Smooth muscle cell (in vitro differentiated cells): ENCODE data around the gene ALG9. TPM values are rescaled to one million over a fixed set of nuclear protein-coding genes. Genes with fewer than 3 reads are reported as not detected.

ENCODE experiments used
- DNase-seq: peaks from one replicate; lab custom pipeline; 2025; ENCODE audit not compliant: unreplicated experiment; lab: John Stamatoyannopoulos, UW
- H2AFZ ChIP-seq: fragments of 200-600 bp; sonication (generic); 2 replicates; pipeline ENCODE4 v1.6.0; 2016; ENCODE audit warnings: antibody characterized with exemption, low read depth, mild to moderate bottlenecking
- H3F3A ChIP-seq: fragments of 200-600 bp; sonication (generic); 2 replicates; pipeline ENCODE4 v1.6.0; 2017; ENCODE audit warnings: antibody characterized with exemption, low read depth
- H3K27ac ChIP-seq: fragments of 200-600 bp; sonication (generic); 2 replicates; pipeline ENCODE4 v1.5.1; 2016; ENCODE audit warnings: low read depth, mild to moderate bottlenecking
- H3K27me3 ChIP-seq: fragments of 200-600 bp; sonication (generic); 2 replicates; pipeline ENCODE4 v1.6.1; 2016; ENCODE audit warnings: low read depth, mild to moderate bottlenecking
- H3K36me3 ChIP-seq: fragments of 200-600 bp; sonication (generic); 2 replicates; pipeline ENCODE4 v1.5.1; 2016; ENCODE audit warnings: low read depth
- H3K4me1 ChIP-seq: fragments of 200-600 bp; sonication (generic); 2 replicates; pipeline ENCODE4 v1.5.1; 2016; ENCODE audit warnings: low read depth
- H3K4me2 ChIP-seq: fragments of 200-600 bp; sonication (generic); 2 replicates; pipeline ENCODE4 v1.6.0; 2016; ENCODE audit warnings: mild to moderate bottlenecking
- H3K4me3 ChIP-seq: fragments of 200-600 bp; sonication (generic); 2 replicates; pipeline ENCODE4 v1.5.1; 2016; ENCODE audit warnings: mild to moderate bottlenecking
- H3K79me2 ChIP-seq: fragments of 200-600 bp; sonication (generic); 2 replicates; pipeline ENCODE4 v1.6.0; 2016; ENCODE audit warnings: low read depth, mild to moderate bottlenecking
- H3K9ac ChIP-seq: fragments of 200-600 bp; sonication (generic); 2 replicates; pipeline ENCODE4 v1.6.0; 2016; ENCODE audit warnings: low read depth
- H3K9me3 ChIP-seq: fragments of 200-600 bp; sonication (generic); replicated peaks from 2 replicates; pipeline ENCODE4 v1.5.1; 2016; ENCODE audit warnings: low read depth
- H4K20me1 ChIP-seq: fragments of 200-600 bp; sonication (generic); 2 replicates; pipeline ENCODE4 v1.6.0; 2016; ENCODE audit warnings: low read depth
- CTCF ChIP-seq: fragments of 200-600 bp; sonication (generic); IDR thresholded peaks from 2 replicates; pipeline ENCODE4 v1.5.1; 2017; ENCODE audit warnings: borderline replicate concordance, mild to moderate bottlenecking, antibody characterized with exemption; ENCODE audit not compliant: insufficient read depth, poor library complexity, severe bottlenecking
- WGBS: methylation state at CpG from one replicate; pipeline ENCODE4 v1.1.7; 2016; ENCODE audit warnings: low lambda C conversion rate; 5-methylcytosine and 5-hydroxymethylcytosine counted together
- polyA plus RNA-seq: library from polyadenylated mRNA; unstranded; fragments of >200 nt; fragmentation: Nextera tagmentation; extraction: Ambion mirVana; gene quantifications from 2 replicates; pipeline ENCODE4 v1.2.1, GENCODE V29; 2016
- total RNA-seq: library from RNA; depleted of rRNA; stranded (reverse); fragments of >200 nt; gene quantifications from 2 replicates; pipeline ENCODE4 v1.2.3, GENCODE V29; 2014

ALG9 gene
- total RNA-seq (97.2 and 116 TPM in 2 replicates), polyA plus RNA-seq (70.5 and 73.2 TPM in 2 replicates)

- peak; percentile 35 for DNase-seq
- Histone ChIP-seq H3K4me2 (peak within 1 kb of the TSS; percentile 90), H3K27me3 (no peaks in the 10 kb centered on the region), H2AFZ (peak within 1 kb of the TSS; percentile 99), H3K4me1 (peaks cover 10% of the 10 kb centered on the region), H3K9ac (peak within 1 kb of the TSS; percentile 81), H3K79me2 (peaks cover 10% of the 10 kb centered on the region), H3F3A (no peaks in the 10 kb centered on the region), H3K4me3 (peak within 1 kb of the TSS; percentile 99), H3K36me3 (peaks cover 6% of the 10 kb centered on the region), H4K20me1 (no peaks in the 10 kb centered on the region), H3K9me3 (no peaks in the 10 kb centered on the region), H3K27ac (peak within 1 kb of the TSS; percentile 53)
- under 1% methylated on average over 27 of the region's 51 CpGs for WGBS
- peak; percentile 31 for TF ChIP-seq CTCF
These were observed at the start of gene ALG9 for GRCh38 chr11:111870886-111871692. TSS of gene ALG9 (minus strand) at chr11:111871581. CDS start at chr11:111871482, 99 bp downstream.

- H3K79me2 ChIP-seq, result no peaks in the 10 kb centered on the region
- peaks cover 19% of the 10 kb centered on the region for H3K4me1 ChIP-seq
- no peak overlapping the region for H3K4me2 ChIP-seq
- H3K36me3 ChIP-seq, result no peaks in the 10 kb centered on the region
- H4K20me1 ChIP-seq, result no peaks in the 10 kb centered on the region
- H3K27me3 ChIP-seq, result no peaks in the 10 kb centered on the region
- no peaks in the 10 kb centered on the region for H3F3A ChIP-seq
- H3K4me3 ChIP-seq, result no peak overlapping the region
- no peaks in the 10 kb centered on the region for H3K9me3 ChIP-seq
- no peak for DNase-seq
- no peak overlapping the region for H2AFZ ChIP-seq
- no peak overlapping the region for H3K9ac ChIP-seq
- no peak for TF ChIP-seq CTCF
- no peak overlapping the region for H3K27ac ChIP-seq
- WGBS, result 66% methylated on average over 2 of the region's 2 CpGs
These were observed 49.5 kb upstream of the ALG9 start for GRCh38 chr11:111920908-111921307.

- no peak for DNase-seq
- no peaks in the 10 kb centered on the region for H3K79me2 ChIP-seq
- H2AFZ ChIP-seq, result peak within 1 kb of the TSS; percentile 77
- peak within 1 kb of the TSS; percentile 43 for H3K4me2 ChIP-seq
- H3K9ac ChIP-seq, result no peak within 1 kb of the TSS
- H3K4me1 ChIP-seq, result peaks cover 13% of the 10 kb centered on the region
- TF ChIP-seq CTCF, result no peak
- no peaks in the 10 kb centered on the region for H3K9me3 ChIP-seq
- H3K4me3 ChIP-seq, result peak within 1 kb of the TSS; percentile 19
- H3K27me3 ChIP-seq, result no peaks in the 10 kb centered on the region
- no peaks in the 10 kb centered on the region for H4K20me1 ChIP-seq
- WGBS, result 58% methylated on average over 19 of the region's 19 CpGs
- no peaks in the 10 kb centered on the region for H3K36me3 ChIP-seq
- H3F3A ChIP-seq, result no peaks in the 10 kb centered on the region
- H3K27ac ChIP-seq, result no peak within 1 kb of the TSS
These were observed 47.2 kb upstream of the ALG9 start, which contains the start of gene C11orf52 for GRCh38 chr11:111918390-111919256. TSS of gene C11orf52 (plus strand) at chr11:111918913. CDS start at chr11:111918973, 60 bp downstream.
